ENCODE data around the gene MYH14. TPM values are rescaled to one million over a fixed set of nuclear protein-coding genes. Genes with fewer than 3 reads are reported as not detected.
A peak's percentile ranks its signal among the peaks of the same experiment; 100 is the strongest.

The MYH14 gene
- total and polyA plus RNA-seq, 2 of the 8 experiments (the other 6 are each of a cell fraction or from before 2014, with no cell fraction given) = 17.3 to 28.6 TPM

- Histone ChIP-seq H3K4me2 (ENCODE audit: insufficient read depth in 1 of 2, low read depth in 2 of 2, low read length in 2 of 2) (no peak overlapping the region), H3K27me3 (replicated peaks in 1 of 4; ENCODE audit: control insufficient read depth in 3 of 4, extremely low read depth in 1 of 4, insufficient read depth in 3 of 4, low read length in 3 of 4) (peaks cover 0 to 3% (median 1%) of the 10 kb centered on the region in 4 experiments; a peak in 1 of 7 replicates), H2BK20ac (ENCODE audit: low read length) (no peak overlapping the region), H4K20me1 (replicated peaks in 1 of 2; ENCODE audit: control insufficient read depth in 1 of 2, insufficient read depth in 2 of 2, low read length in 2 of 2) (peaks cover 0 to 3% of the 10 kb centered on the region in 2 experiments), H3K14ac (ENCODE audit: insufficient read length) (no peak overlapping the region), H3K79me1 (ENCODE audit: low read depth, low read length) (no peaks in the 10 kb centered on the region), H4K8ac (ENCODE audit: extremely low read depth, insufficient read depth, low read length) (no peak overlapping the region), H3K23ac (ENCODE audit: insufficient read length) (no peak overlapping the region), H3K79me2 (ENCODE audit: control insufficient read depth in 1 of 2, insufficient read depth in 2 of 2, low read length in 2 of 2) (no peaks in the 10 kb centered on the region), H3K36me3 (ENCODE audit: control insufficient read depth in 2 of 4, insufficient read depth in 4 of 4, low read length in 3 of 4) (no peaks in the 10 kb centered on the region), H3K9ac (replicated peaks in 1 of 4; ENCODE audit: extremely low read depth in 1 of 4, low read depth in 3 of 4, low read length in 3 of 4) (no peak overlapping the region), H2BK120ac (replicated peaks; ENCODE audit: low read depth, low read length) (no peak overlapping the region), H3K27ac (ENCODE audit: low read depth, low read length) (no peak overlapping the region), H3K9me3 (ENCODE audit: insufficient read depth in 2 of 2, low read depth in 1 of 2, low read length in 1 of 2) (no peaks in the 10 kb centered on the region), H3K4me3 (ENCODE audit: extremely low read depth in 1 of 4, insufficient read depth in 2 of 4, low read depth in 3 of 4, low read length in 4 of 4) (no peak overlapping the region), H2BK15ac (ENCODE audit: low read length) (no peak overlapping the region), H3K56ac (replicated peaks; ENCODE audit: insufficient read length, low read depth, low read length) (peak overlapping the region; percentile 94), H3K4me1 (replicated peaks in 1 of 4; ENCODE audit: control insufficient read depth in 3 of 4, insufficient read depth in 4 of 4, low read length in 3 of 4) (no peaks in the 10 kb centered on the region), H2BK5ac (ENCODE audit: low read depth, low read length) (no peak overlapping the region), H3K4ac (replicated peaks; ENCODE audit: insufficient read length, low read depth, low read length) (no peak overlapping the region), H4K5ac (ENCODE audit: insufficient read length, low read depth, low read length) (no peak overlapping the region), H2AK5ac (ENCODE audit: low read depth, low read length) (no peak overlapping the region), H2AFZ (ENCODE audit: low read length) (no peak overlapping the region), H2BK12ac (ENCODE audit: low read depth, low read length) (no peak overlapping the region), H4K91ac (replicated peaks; ENCODE audit: insufficient read length, low read length) (no peak overlapping the region), H3K23me2 (ENCODE audit: low read depth, low read length) (peaks cover 4% of the 10 kb centered on the region; the same call in 1 of the 2 replicates), H3K18ac (ENCODE audit: extremely low read depth, low read length) (no peak overlapping the region)
- POLR2A ChIA-PET (ENCODE audit: partially characterized antibody) = no interaction called here
- no peak for FAIRE-seq
- DNase-seq (ENCODE audit: low read depth in 1 of 2, low spot score in 2 of 2) = no peak
- CTCF ChIA-PET (ENCODE audit: partially characterized antibody) = no interaction called here
- 64% methylated on average over 4 of the region's 4 CpGs; no CpG with 5 or more reads in 1 of the 2 experiments for WGBS, 2 experiments (ENCODE audit: extremely low coverage in 1 of 2, insufficient coverage in 1 of 2, insufficient read length in 1 of 2, insufficient replicate concordance in 2 of 2, low coverage in 1 of 2, low lambda C conversion rate in 2 of 2, missing lambda C conversion rate in 1 of 2)
- TF ChIP-seq ATF2 (IDR thresholded peaks at IDR 0.05; ENCODE audit: low read length) (no peak), CTCF (IDR thresholded peaks at IDR 0.05; ENCODE audit: control extremely low read depth in 1 of 3, insufficient read depth in 1 of 3, low read depth in 1 of 3, low read length in 3 of 3) (no peak), SIN3A (conservative IDR thresholded peaks at IDR 0.05 in 1 of 2, IDR thresholded peaks at IDR 0.05 in 1 of 2; ENCODE audit: low read depth in 1 of 2, low read length in 2 of 2) (no peak), TBP (IDR thresholded peaks at IDR 0.05; ENCODE audit: low read depth, low read length) (no peak), JUN (IDR thresholded peaks at IDR 0.05; ENCODE audit: low read depth, low read length) (no peak), GABPA (IDR thresholded peaks at IDR 0.05; ENCODE audit: borderline replicate concordance, insufficient read depth, low read length) (no peak), TAF1 (IDR thresholded peaks at IDR 0.05; ENCODE audit: low read depth, low read length) (no peak), EZH2 (IDR thresholded peaks at IDR 0.05; ENCODE audit: low read depth, low read length, severe bottlenecking) (no peak)
Observed at GRCh38 chr19:50196322-50196932, 7.0 kb upstream of the MYH14 start.
